Activated naive CD4-positive, alpha-beta T cell treated with anti-CD3 and anti-CD28 coated beads, Interleukin-2, amount 10 ng/mL, durations not matched to agents 7 days and 5 days (primary cell): ENCODE measurements around the gene PSMA7.
"Not testable (repeated sequence)": the region's sequence is repeated elsewhere in the genome, so short reads cannot be mapped to it uniquely, and the experiment has no call there.

Source experiments
- CTCF ChIA-PET: fragments of 350-600 bp; sonication (Branson Sonifier 250); formaldehyde crosslinking; loops from one replicate; lab custom pipeline; 2021; ENCODE audit warnings: antibody characterized with exemption; lab: Charles Lee
- DNase-seq: peaks from one replicate; pipeline ENCODE4 v3.0.0-alpha.2; 2020
- H3K27ac Mint-ChIP-seq: one replicate; pipeline ENCODE4 v1.8.0; 2021; ENCODE audit warnings: mild to moderate bottlenecking, moderate library complexity, mixed read lengths
- H3K27me3 Mint-ChIP-seq: one replicate; pipeline ENCODE4 v1.8.0; 2021; ENCODE audit warnings: mild to moderate bottlenecking, mixed read lengths
- H3K36me3 Mint-ChIP-seq: one replicate; pipeline ENCODE4 v1.8.0; 2021; ENCODE audit warnings: mixed read lengths
- H3K4me1 Mint-ChIP-seq: one replicate; pipeline ENCODE4 v1.8.0; 2021; ENCODE audit warnings: mixed read lengths
- H3K4me3 Mint-ChIP-seq: one replicate; pipeline ENCODE4 v1.8.0; 2021; ENCODE audit warnings: mild to moderate bottlenecking, moderate library complexity, mixed read lengths
- H3K9me3 Mint-ChIP-seq: one replicate; pipeline ENCODE4 v1.8.0; 2021; ENCODE audit warnings: mixed read lengths

Gene PSMA7

GRCh38 chr20:62119591-62120364, 23.4 kb downstream of the PSMA7 start:
- H3K9me3 Mint-ChIP-seq: peaks cover 5% of the 10 kb centered on the region
- CTCF ChIA-PET: interaction anchor here (1.3 kb wide), 1 partner anchor 53 kb away, joined by 3 read pairs; no protein-coding TSS in a partner anchor
- no peak for DNase-seq
- peak overlapping the region; percentile 43 for H3K27ac Mint-ChIP-seq
- peaks cover 16% of the 10 kb centered on the region for H3K36me3 Mint-ChIP-seq
- H3K4me1 Mint-ChIP-seq: peaks cover 60% of the 10 kb centered on the region
- H3K4me3 Mint-ChIP-seq: peak overlapping the region; percentile 5
- peaks cover 8% of the 10 kb centered on the region for H3K27me3 Mint-ChIP-seq

DNA sequence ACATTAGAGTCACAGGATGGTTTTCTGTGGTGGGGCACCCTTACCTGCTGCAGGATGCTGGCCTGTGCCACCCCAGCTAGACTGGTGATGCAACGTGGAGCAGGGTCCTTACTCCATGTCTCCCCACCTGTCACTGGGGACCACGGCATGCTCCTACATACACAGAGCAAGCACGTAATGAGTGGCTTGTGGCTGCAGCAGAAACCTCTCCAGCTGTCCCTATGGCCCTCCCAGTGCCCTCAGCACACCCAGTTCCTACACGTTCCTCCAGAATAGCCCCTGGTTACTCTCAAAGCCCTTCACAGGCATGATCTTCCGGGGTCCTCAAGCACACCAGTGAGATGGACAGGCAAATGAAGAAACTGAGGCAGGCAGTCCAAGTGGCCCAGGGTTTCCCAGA, 24.1 kb downstream of the PSMA7 start:
- Mint-ChIP-seq H3K27me3 (peaks cover 13% of the 10 kb centered on the region), H3K4me1 (peaks cover 54% of the 10 kb centered on the region)

DNA sequence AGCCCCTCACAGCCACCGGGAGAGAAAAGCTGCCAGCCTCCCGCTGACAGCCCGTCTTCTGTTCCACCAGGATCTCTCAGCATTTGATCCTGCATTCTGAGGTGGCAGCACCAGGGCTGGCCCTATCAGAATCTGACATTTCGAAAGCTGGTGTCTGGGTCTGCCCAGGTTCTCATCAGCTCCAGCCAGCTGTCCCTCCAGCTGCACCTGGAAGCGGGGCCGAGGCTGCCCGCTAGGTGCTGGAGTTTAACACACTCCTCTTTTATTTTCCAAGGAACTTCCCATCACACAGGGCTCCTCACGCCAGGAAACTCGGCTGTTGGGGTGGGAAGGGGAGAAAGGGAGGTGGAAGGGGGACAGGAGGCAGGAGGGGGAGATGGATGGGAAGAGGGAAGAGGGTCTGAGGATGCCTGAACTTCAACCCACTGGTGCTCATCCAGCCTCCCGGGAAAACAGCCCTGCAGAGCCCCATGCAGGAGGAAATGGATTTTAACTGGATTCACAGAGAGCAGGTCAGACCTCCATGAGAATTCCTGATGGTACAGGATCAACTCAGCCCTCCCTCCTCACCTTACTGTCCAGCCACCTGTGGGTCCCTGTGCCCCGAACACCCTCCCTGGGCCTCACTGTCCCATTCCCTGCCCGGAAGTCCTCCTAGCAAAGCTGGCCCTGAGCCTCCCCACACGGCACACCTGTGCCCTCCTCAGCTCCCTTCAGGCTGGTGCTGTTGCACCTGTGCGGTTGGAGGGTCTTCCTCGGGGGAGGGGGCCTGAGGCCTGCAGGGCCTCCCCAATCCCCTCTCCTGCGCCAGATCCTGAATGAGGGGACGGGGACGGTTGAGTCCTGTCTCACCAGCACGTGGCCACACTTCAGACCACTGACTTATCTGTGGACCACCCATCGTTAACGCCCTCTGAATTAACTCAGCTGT, 24.8 kb downstream of the PSMA7 start:
- CTCF ChIA-PET: interaction anchor here (1.3 kb wide), 1 partner anchor 52 kb away, joined by 3 read pairs; no protein-coding TSS in a partner anchor
- no peak overlapping the region for H3K4me3 Mint-ChIP-seq
- H3K4me1 Mint-ChIP-seq: peaks cover 46% of the 10 kb centered on the region
- H3K27me3 Mint-ChIP-seq: peaks cover 13% of the 10 kb centered on the region
- peaks cover 7% of the 10 kb centered on the region for H3K9me3 Mint-ChIP-seq
- DNase-seq: no peak
- peak overlapping the region; percentile 86 for H3K27ac Mint-ChIP-seq
- H3K36me3 Mint-ChIP-seq: peaks cover 9% of the 10 kb centered on the region

More for the DNA sequence above, 24.1 kb downstream of the PSMA7 start:
- peaks cover 5% of the 10 kb centered on the region for H3K9me3 Mint-ChIP-seq
- DNase-seq: no peak
- H3K27ac Mint-ChIP-seq: peak overlapping the region; percentile 43
- CTCF ChIA-PET: interaction anchor here (1.3 kb wide), 1 partner anchor 52 kb away, joined by 3 read pairs; no protein-coding TSS in a partner anchor
- H3K4me3 Mint-ChIP-seq: no peak overlapping the region
- H3K36me3 Mint-ChIP-seq: peaks cover 10% of the 10 kb centered on the region

DNA sequence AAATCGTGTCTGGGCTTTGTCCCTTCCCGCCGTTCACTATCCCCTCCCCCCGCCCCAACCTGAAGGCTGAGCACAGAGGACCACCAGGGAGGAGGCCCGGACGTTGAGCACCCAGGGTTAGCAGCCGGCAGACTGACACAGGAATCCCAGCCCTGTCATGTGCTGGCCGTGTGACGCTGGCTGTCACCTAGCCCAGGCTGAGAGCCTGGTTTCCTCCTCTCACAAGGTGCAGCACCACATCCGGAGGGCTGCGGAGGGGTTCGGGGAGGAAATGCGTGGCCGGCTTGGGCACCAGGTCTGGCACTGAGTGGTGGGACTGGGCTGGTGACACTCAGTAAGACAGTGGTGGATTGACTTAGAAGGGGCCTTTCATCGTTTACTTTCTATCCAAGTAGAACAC, 25.5 kb downstream of the PSMA7 start:
- DNase-seq: peak; percentile 88
- Mint-ChIP-seq H3K36me3 (peaks cover 9% of the 10 kb centered on the region), H3K9me3 (peaks cover 13% of the 10 kb centered on the region), H3K4me3 (peak overlapping the region; percentile 10), H3K4me1 (peaks cover 44% of the 10 kb centered on the region), H3K27me3 (peaks cover 13% of the 10 kb centered on the region), H3K27ac (peak overlapping the region; percentile 86)
- CTCF ChIA-PET: no interaction called here

DNA sequence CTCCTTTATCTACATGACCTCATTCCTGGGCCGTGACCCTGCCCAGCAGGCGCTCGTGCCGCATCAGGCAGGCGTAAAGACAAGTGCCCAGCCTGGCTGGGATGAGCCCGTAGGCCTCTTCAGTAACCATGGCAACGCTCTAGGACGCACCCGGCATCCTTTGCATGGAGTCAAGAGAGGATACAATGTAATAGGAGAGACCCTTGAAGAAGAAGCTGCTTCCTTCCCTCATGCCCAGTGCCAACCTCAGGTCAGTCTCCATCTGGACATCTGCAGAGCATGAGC, 25.9 kb downstream of the PSMA7 start:
- Mint-ChIP-seq H3K4me1 (peaks cover 44% of the 10 kb centered on the region), H3K27me3 (peaks cover 13% of the 10 kb centered on the region), H3K27ac (peak overlapping the region; percentile 86), H3K9me3 (peaks cover 16% of the 10 kb centered on the region), H3K4me3 (no peak overlapping the region), H3K36me3 (peaks cover 9% of the 10 kb centered on the region)
- CTCF ChIA-PET: no interaction called here
- DNase-seq: no peak

DNA sequence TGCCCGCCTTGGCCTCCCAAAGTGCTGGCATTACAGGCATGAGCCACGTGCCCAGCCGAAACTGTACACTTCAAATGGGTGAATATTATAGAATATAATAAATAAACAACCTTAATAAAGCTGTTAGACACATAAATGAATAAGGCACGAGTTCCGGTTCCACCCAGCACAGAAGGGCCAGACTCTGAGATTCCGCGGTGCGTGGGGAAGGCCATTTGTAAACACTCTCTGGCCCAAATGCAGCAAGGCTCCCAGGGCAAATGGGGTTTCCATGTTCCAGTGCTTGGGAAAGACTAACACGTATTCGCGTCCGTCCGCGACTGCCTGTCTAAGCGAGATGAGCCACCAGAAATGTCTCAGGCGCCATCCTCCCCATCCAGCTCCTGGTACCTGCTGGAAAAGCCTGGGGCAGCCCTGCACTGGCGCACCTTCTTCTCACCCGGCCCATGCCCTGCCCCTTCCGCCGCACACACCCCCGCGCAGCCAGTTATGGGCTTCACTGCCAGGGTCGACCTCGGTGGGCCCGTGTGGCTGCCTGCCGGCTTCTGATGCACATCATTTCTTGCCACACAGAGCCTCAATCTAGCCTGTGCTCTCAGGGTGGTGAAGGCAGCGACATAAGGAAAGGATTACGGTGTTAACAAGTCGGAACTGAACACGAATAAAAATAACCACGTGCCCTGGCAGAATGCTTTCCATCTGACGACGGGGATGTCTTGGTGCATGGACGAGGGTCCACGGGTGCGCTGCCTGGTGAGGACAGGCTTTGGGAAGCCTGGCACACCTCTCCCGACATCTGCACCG, 26.4 kb downstream of the PSMA7 start:
- peaks cover 9% of the 10 kb centered on the region for H3K36me3 Mint-ChIP-seq
- peaks cover 13% of the 10 kb centered on the region for H3K27me3 Mint-ChIP-seq
- H3K9me3 Mint-ChIP-seq: peaks cover 18% of the 10 kb centered on the region
- H3K27ac Mint-ChIP-seq: no peak overlapping the region
- H3K4me1 Mint-ChIP-seq: peaks cover 44% of the 10 kb centered on the region
- CTCF ChIA-PET: no interaction called here
- DNase-seq: no peak
- no peak overlapping the region for H3K4me3 Mint-ChIP-seq

GRCh38 chr20:62115800-62116407, 27.3 kb downstream of the PSMA7 start:
- Mint-ChIP-seq H3K36me3 (peaks cover 10% of the 10 kb centered on the region), H3K27me3 (peaks cover 13% of the 10 kb centered on the region), H3K9me3 (peaks cover 23% of the 10 kb centered on the region), H3K4me1 (peaks cover 40% of the 10 kb centered on the region)
- CTCF ChIA-PET, DNase-seq, H3K4me3 Mint-ChIP-seq, H3K27ac Mint-ChIP-seq: not testable (repeated sequence)

GRCh38 chr20:62114894-62115293, 28.3 kb downstream of the PSMA7 start:
- Mint-ChIP-seq H3K27ac (no peak overlapping the region), H3K36me3 (peaks cover 10% of the 10 kb centered on the region), H3K9me3 (peaks cover 30% of the 10 kb centered on the region), H3K27me3 (peaks cover 13% of the 10 kb centered on the region), H3K4me1 (peaks cover 31% of the 10 kb centered on the region), H3K4me3 (no peak overlapping the region)
- no peak for DNase-seq
- CTCF ChIA-PET: interaction anchor here (0.7 kb wide), 1 partner anchor 73 kb away, joined by 4 read pairs; no protein-coding TSS in a partner anchor

DNA sequence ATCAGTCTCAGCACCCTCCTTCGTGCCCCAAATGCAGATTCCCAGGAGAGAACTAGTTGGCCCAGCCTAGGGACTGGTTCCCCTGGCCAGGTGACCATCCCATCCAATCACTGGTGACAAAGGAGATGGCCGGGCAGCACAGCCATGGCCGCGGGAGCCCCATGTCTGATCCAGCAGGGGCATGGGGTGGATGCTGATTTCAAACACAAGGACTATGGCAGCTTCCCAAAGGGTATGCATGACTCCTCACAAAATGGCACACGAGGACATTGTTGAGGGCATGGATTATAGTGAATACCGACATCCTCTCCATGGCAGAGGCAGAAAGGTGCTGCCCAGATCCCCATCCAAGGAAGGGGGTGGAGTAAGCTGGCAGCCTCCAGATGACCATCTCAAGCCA, 30.8 kb downstream of the PSMA7 start:
- H3K27me3 Mint-ChIP-seq: peaks cover 9% of the 10 kb centered on the region
- H3K36me3 Mint-ChIP-seq: peaks cover 13% of the 10 kb centered on the region
- H3K9me3 Mint-ChIP-seq: peaks cover 49% of the 10 kb centered on the region
- CTCF ChIA-PET: no interaction called here
- peaks cover 11% of the 10 kb centered on the region for H3K4me1 Mint-ChIP-seq
- no peak overlapping the region for H3K27ac Mint-ChIP-seq
- no peak overlapping the region for H3K4me3 Mint-ChIP-seq
- DNase-seq: no peak

- Mint-ChIP-seq H3K36me3 (peaks cover 10% of the 10 kb centered on the region), H3K4me1 (peaks cover 2% of the 10 kb centered on the region), H3K4me3 (no peak overlapping the region), H3K27ac (no peak overlapping the region), H3K9me3 (peaks cover 56% of the 10 kb centered on the region), H3K27me3 (peaks cover 9% of the 10 kb centered on the region)
- DNase-seq: no peak
- CTCF ChIA-PET: no interaction called here
Measured at GRCh38 chr20:62111148-62111547, 32.0 kb downstream of the PSMA7 start.

GRCh38 chr20:62105592-62105991, 37.6 kb downstream of the PSMA7 start:
- CTCF ChIA-PET: no interaction called here
- H3K36me3 Mint-ChIP-seq: peaks cover 6% of the 10 kb centered on the region
- H3K4me1 Mint-ChIP-seq: no peaks in the 10 kb centered on the region
- DNase-seq: no peak
- H3K27ac Mint-ChIP-seq: no peak overlapping the region
- peaks cover 62% of the 10 kb centered on the region for H3K9me3 Mint-ChIP-seq
- H3K27me3 Mint-ChIP-seq: no peaks in the 10 kb centered on the region
- no peak overlapping the region for H3K4me3 Mint-ChIP-seq

- H3K4me3 Mint-ChIP-seq: no peak overlapping the region
- CTCF ChIA-PET: no interaction called here
- peaks cover 64% of the 10 kb centered on the region for H3K9me3 Mint-ChIP-seq
- H3K36me3 Mint-ChIP-seq: peaks cover 6% of the 10 kb centered on the region
- DNase-seq: no peak
- no peak overlapping the region for H3K27ac Mint-ChIP-seq
- no peaks in the 10 kb centered on the region for H3K27me3 Mint-ChIP-seq
- no peaks in the 10 kb centered on the region for H3K4me1 Mint-ChIP-seq
Measured at GRCh38 chr20:62104791-62105345, 38.3 kb downstream of the PSMA7 start.

DNA sequence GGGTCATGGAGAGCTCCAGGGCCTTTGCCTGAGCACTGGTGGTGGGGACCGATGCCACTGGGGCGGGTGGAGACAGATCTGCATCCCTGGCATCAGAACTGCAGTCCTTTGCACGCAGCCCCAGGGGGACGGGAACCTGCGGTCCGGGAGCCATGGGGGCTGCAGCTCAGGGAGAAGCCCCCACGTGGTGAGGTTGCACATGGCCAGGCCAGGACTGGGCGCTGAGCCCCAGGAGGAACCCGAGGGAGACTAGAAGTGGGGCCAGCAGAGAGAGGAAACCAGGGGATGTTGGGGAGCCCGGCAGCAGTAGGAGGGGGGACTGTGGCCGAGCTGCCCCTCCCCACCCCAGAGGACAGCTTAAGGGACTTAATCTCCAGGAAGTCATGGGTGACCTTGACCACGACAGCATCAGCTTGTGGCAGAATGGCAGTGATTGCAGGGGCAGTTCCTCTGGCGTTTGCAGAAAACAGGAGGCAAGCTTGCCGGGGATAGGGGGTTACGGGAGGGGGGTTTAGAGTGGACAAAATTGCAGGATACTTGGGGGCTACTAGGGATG, 38.9 kb downstream of the PSMA7 start:
- H3K27me3 Mint-ChIP-seq: peaks cover under 1% of the 10 kb centered on the region
- H3K27ac Mint-ChIP-seq: no peak overlapping the region
- peaks cover 65% of the 10 kb centered on the region for H3K9me3 Mint-ChIP-seq

More for the DNA sequence above, 38.9 kb downstream of the PSMA7 start:
- no peak overlapping the region for H3K4me3 Mint-ChIP-seq
- DNase-seq: no peak
- CTCF ChIA-PET: no interaction called here
- no peaks in the 10 kb centered on the region for H3K4me1 Mint-ChIP-seq
- peaks cover 5% of the 10 kb centered on the region for H3K36me3 Mint-ChIP-seq
